HG02973 (cell line): ENCODE measurements around the gene PRR23B.

Experiments used
- ATAC-seq: cut with Tn5 transposase; IDR thresholded peaks from one replicate; pipeline ENCODE4 v1.9.1; 2021; ENCODE audit warnings: moderate library complexity; ENCODE audit not compliant: unreplicated experiment

Gene PRR23B

GRCh38 chr3:138975351-138975750, 45.4 kb downstream of the PRR23B start:
- ATAC-seq: no peak

- ATAC-seq: no peak
These were observed 46.3 kb downstream of the PRR23B start for GRCh38 chr3:138974462-138974861.

- ATAC-seq: no peak
These were observed 47.8 kb downstream of the PRR23B start for GRCh38 chr3:138972941-138973340.

GRCh38 chr3:138971766-138972320, 48.9 kb downstream of the PRR23B start:
- ATAC-seq: no peak
